22Rv1 (cell line): ENCODE results near the gene SEMA6D.

Experiments
- ZFX ChIP-seq: fragments of 450-650 bp; IDR thresholded peaks from 2 replicates; pipeline ENCODE4 v1.6.1; 2017; ENCODE audit warnings: antibody characterized with exemption, borderline replicate concordance
- TF ChIP-seq, protein P1 (sequence below): fragments of 450-650 bp; IDR thresholded peaks from 2 replicates; pipeline ENCODE4 v1.5.1; 2017; ENCODE audit warnings: mild to moderate bottlenecking

- TF ChIP-seq, protein P1, sequence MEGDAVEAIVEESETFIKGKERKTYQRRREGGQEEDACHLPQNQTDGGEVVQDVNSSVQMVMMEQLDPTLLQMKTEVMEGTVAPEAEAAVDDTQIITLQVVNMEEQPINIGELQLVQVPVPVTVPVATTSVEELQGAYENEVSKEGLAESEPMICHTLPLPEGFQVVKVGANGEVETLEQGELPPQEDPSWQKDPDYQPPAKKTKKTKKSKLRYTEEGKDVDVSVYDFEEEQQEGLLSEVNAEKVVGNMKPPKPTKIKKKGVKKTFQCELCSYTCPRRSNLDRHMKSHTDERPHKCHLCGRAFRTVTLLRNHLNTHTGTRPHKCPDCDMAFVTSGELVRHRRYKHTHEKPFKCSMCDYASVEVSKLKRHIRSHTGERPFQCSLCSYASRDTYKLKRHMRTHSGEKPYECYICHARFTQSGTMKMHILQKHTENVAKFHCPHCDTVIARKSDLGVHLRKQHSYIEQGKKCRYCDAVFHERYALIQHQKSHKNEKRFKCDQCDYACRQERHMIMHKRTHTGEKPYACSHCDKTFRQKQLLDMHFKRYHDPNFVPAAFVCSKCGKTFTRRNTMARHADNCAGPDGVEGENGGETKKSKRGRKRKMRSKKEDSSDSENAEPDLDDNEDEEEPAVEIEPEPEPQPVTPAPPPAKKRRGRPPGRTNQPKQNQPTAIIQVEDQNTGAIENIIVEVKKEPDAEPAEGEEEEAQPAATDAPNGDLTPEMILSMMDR, result no peak
- no peak for TF ChIP-seq ZFX
These were observed 47.4 kb downstream of the SEMA6D start for GRCh38 chr15:47764666-47765065.
